Smooth muscle cell of the brain vasculature (primary cell): ENCODE results near the gene TM2D1.

Source experiments
- DNase-seq: peaks from one replicate; pipeline ENCODE4 v3.0.0-alpha.2; 2012; ENCODE audit warnings: low read depth, low spot score

Gene TM2D1

GRCh38 chr1:61645476-61645875, 79.5 kb downstream of the TM2D1 start:
- no peak for DNase-seq

DNA sequence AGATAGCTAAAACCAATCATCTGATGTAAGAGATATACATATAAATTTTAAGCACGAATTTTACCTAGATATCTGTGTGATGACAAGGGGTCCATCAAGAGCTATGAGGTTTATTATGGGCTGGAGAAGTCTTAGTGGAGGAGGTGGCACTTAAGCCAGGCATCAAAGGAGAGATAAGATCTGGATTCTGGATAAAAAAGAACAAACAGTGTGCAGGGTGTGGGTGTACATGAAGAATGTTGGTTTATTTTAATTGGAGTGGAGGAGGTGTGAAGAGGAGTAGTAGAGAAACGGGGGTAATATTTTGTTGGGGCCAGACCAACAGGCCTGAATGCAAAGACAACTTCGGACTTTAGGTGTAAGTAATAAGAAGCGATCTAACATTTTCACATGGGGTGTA, 80.6 kb downstream of the TM2D1 start:
- DNase-seq, result no peak

DNA sequence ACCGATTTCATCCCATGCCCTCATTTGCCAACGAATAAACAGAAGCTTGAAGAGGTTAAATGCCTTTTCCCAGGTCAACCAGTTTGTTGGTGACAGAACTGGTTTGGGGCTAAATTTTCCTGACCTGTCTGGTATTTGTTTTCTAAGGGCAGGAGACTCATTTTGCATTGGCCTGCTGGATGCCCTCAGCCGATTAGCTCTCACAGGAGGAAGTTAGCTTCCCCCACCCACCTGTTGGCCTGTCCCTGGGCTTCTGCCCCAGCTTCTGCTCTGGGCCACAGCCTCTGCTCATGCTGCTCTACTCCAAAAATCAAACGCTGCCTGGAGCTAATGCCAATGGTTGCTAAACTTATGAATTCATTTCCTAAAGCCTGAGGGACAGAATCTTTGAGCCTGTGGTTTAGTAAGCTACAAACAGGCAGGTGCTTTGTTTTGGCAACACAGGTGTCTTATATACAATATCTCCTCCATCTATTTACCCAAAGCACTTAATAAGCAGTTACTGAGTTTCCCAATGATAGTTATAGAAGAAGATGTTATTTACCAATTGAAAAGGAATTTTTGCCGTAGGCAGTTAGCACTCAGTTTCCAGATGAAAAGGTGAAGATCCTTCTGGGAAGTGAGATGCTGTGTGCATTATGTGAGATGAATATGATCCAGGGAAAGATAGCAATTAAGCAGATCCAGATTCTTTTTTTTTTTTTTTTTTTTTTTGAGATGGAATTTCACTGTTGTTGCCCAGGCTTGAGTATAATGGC, 82.3 kb downstream of the TM2D1 start:
- no peak for DNase-seq

DNA sequence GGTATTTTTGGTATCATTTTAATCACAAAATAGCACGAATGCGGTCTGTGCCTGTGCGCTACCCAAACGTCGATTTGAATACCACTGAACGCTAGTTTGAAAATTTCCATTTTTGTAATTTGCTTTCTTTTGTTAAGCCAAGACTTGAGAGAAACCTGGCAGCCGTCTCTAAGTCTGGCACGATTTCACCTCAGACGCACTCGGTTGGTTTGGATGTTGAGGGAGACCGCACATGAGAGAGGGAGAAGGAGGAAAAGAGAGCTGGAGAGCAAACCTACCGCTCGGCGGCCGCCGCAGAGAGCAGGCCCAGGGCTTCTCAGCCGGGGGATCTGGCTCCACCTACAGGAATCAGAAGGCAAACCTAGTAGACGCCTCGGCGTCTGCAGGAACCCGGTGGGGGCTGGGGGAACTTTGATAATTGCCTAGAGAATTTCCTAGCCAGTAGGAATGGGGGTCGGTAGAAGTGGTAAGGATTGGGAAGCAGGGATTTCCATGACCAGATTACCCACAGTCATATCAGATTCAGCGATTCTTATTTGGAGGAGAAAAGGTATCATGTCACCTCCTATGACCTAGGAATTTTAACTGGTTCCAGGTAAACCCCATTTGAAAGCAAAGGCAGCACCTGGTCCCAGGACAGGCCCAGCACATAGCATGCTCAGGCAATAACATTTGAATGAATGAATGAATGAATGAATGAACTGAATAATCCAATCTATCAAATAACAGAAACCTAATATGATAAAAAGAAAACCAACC, 83.2 kb downstream of the TM2D1 start:
- peak; percentile 7 for DNase-seq

DNA sequence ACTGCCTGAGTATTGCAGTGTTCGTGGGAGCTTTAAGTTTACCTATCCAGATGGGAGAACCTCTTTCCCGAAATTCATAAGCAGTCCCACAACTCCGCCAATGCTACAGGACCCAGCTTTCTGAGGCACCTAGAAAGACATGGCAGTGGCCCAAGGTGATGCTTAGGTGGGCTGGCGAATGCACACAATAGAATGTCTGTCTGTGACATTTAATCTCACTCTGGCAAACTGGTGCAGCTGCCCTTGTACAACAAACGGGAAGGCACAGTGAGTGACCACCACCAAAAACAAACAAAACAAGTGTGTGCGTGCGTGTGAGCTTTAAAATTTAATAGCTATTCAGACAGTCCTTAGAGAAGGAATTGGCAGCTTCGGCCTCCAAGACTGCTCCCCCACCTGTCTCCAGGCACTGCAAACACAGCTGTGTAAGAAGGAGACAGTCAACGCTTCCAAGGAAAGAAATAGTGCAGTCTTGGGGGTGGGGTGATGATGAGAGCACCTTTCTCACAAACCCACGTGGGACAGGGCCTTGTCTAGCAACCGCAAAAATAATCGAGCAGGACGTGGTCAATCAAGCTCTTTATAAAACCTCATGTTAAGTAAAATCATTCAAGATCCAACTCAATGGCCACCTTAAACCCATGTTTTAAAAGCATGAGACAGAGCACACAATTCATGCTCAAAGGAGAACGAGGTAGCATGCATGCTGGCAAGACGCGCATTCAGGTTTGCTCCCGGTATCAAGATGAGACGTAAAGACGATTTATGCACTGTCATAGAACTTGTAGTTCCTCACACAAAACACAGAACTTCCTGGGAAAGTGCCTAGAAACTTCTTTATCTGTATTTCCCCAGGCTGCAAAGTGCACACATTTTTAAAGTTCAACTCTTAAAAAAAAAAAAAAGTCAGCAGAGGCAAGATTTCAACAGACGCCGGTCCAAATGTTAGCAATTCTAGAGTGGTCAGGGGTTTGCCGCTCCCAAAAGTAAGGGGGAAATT, 84.1 kb downstream of the TM2D1 start:
- no peak for DNase-seq

- no peak for DNase-seq
Observed at GRCh38 chr1:61639608-61640336, 85.2 kb downstream of the TM2D1 start.

DNA sequence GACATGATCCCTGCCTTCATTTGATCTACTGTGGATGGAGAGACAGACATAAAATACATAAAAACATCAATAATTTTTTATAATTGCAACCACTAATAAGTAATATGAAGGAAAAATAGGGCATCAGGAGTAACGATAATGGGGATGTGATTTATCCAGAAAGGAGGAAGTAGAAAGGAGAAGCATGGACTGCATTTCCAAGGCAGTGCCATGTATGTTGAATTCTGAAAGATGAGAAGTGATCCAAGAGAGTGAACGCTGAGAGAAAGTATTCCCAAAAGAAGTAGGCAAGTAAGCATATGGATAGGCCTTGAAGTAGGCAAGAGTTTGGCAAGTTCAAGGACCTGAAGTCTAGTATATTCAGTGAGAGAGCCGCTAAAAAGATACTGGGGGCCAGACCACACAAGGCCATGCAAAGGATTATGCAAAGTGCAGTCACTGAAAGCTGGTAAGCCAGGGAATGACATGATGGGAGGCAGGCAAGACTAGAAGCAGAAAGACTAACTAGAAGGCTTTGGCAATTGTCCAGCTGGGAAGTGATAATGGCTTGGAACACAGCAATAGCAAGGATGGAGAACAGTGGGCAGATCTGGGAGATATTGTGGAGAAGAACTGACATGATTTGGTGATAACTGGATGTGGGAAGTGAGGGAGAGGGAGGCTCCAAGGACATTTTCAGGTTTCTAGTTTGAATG, 85.9 kb downstream of the TM2D1 start:
- no peak for DNase-seq

DNA sequence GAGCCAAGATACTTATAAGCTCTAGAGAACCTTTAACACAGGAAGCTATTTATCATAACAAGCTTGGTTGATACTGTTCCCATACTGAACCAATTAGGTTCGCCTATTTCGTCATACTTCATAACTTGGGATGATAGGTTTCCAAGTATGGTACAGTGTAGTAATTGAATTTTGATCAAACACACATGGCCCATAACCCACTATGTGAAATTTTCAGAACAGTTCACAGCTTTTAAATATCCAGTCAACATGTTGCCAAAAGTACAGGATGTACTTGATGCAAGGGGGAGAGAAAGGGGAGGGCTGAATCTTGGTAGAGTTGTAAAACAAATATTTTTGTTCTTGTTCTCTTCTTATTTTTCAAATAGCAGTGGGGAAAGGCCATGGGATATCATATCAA, 86.6 kb downstream of the TM2D1 start:
- DNase-seq, result peak; percentile 62

- no peak for DNase-seq
Observed at GRCh38 chr1:61637470-61637869, 87.5 kb downstream of the TM2D1 start.

GRCh38 chr1:61636814-61637213, 88.1 kb downstream of the TM2D1 start:
- DNase-seq, result no peak

- DNase-seq, result no peak
Observed at GRCh38 chr1:61636376-61636775, 88.6 kb downstream of the TM2D1 start.

DNA sequence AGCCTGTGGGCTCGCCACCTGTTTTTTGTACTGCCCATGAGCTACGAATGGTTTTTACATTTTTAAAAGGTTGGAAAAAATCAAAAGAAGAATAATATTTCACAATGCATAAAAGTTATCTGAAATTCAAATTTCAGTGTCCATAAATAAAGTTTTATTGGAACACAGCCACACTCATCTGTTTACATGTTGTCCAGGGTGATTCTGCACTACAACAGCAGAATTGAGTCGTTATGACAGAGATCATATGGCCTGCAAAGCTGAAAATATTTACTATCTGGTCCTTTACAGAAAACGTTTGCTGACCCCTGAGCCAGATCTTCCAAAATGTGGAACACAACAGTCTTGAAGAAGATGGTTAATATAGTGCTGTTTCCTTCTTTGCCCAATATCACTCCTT, 89.4 kb downstream of the TM2D1 start:
- no peak for DNase-seq

DNA sequence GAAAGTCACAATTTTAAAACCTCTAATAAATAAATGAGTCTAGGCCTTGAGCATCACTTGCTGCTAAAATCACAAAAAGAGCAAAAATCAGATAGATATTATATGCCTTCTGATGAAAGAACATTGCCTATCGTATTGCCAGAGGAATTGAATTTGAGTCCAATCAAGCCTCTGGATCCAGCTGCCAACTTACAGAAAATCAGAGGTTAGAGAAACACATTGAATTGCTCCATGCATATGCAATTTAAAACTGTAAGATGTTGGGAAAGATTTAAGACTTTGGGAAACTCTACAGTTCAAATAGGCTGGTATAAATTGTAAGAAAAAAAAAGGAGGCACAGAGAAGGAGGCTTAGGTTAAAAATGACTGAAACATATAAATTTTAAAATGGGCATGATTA, 93.5 kb downstream of the TM2D1 start:
- DNase-seq, result no peak
